Neural progenitor cell (in vitro differentiated cells): ENCODE data around the gene AQP7. TPM values are rescaled to one million over a fixed set of nuclear protein-coding genes. Genes with fewer than 3 reads are reported as not detected.

ENCODE experiments used
- DNase-seq: peaks from one replicate; pipeline ENCODE4 v3.0.0-alpha.2; 2016; ENCODE audit warnings: low spot score
- H2AFZ ChIP-seq: fragments of 200-600 bp; sonication (generic); replicated peaks from 2 replicates; pipeline ENCODE4 v1.6.1; 2016; ENCODE audit warnings: antibody characterized with exemption
- H3F3A ChIP-seq: fragments of 200-600 bp; sonication (generic); 2 replicates; pipeline ENCODE4 v1.6.1; 2016; ENCODE audit warnings: antibody characterized with exemption, low read depth
- H3K27ac ChIP-seq: fragments of 200-600 bp; sonication (generic); 2 replicates; pipeline ENCODE4 v1.5.1; 2016; ENCODE audit warnings: mild to moderate bottlenecking
- H3K27me3 ChIP-seq: fragments of 200-600 bp; sonication (generic); 2 replicates; pipeline ENCODE4 v1.6.1; 2016; ENCODE audit warnings: mild to moderate bottlenecking, moderate library complexity
- H3K36me3 ChIP-seq: fragments of 200-600 bp; sonication (generic); 2 replicates; pipeline ENCODE4 v1.5.1; 2016
- H3K4me1 ChIP-seq: fragments of 200-600 bp; sonication (generic); 2 replicates; pipeline ENCODE4 v1.6.1; 2016; ENCODE audit warnings: mixed run types
- H3K4me2 ChIP-seq: fragments of 200-600 bp; sonication (generic); 2 replicates; pipeline ENCODE4 v1.6.1; 2016
- H3K4me3 ChIP-seq: fragments of 200-600 bp; sonication (generic); 2 replicates; pipeline ENCODE4 v1.5.1; 2016
- H3K79me2 ChIP-seq: fragments of 200-600 bp; sonication (generic); 2 replicates; pipeline ENCODE4 v1.6.1; 2016; ENCODE audit warnings: low read depth
- H3K9ac ChIP-seq: fragments of 200-600 bp; sonication (generic); 2 replicates; pipeline ENCODE4 v1.6.1; 2016
- H3K9me3 ChIP-seq: fragments of 200-600 bp; sonication (generic); 2 replicates; pipeline ENCODE4 v1.5.1; 2016; ENCODE audit warnings: low read depth
- H4K20me1 ChIP-seq: fragments of 200-600 bp; sonication (generic); 2 replicates; pipeline ENCODE4 v1.6.1; 2016; ENCODE audit warnings: low read depth
- H3K27ac Mint-ChIP-seq: 3 replicates; pipeline ENCODE4 v1.8.0; 2021; ENCODE audit warnings: mixed read lengths
- H3K27me3 Mint-ChIP-seq: 2 replicates; pipeline ENCODE4 v1.8.0; 2022; ENCODE audit warnings: low read depth, mild to moderate bottlenecking, inconsistent platforms, moderate library complexity, mixed read lengths; ENCODE audit not compliant: insufficient read depth
- H3K36me3 Mint-ChIP-seq: 3 replicates; pipeline ENCODE4 v1.8.0; 2021; ENCODE audit warnings: mixed read lengths
- H3K4me1 Mint-ChIP-seq: 3 replicates; pipeline ENCODE4 v1.8.0; 2021; ENCODE audit warnings: mixed read lengths
- H3K4me3 Mint-ChIP-seq: 3 replicates; pipeline ENCODE4 v1.8.0; 2021; ENCODE audit warnings: mild to moderate bottlenecking, moderate library complexity, mixed read lengths
- H3K9me3 Mint-ChIP-seq: 3 replicates; pipeline ENCODE4 v1.8.0; 2020; ENCODE audit warnings: mixed read lengths
- CTCF ChIP-seq: fragments of 200-600 bp; sonication (generic); IDR thresholded peaks from 2 replicates; pipeline ENCODE4 v1.5.1; 2017; ENCODE audit warnings: antibody characterized with exemption, mild to moderate bottlenecking
- EZH2 ChIP-seq: fragments of 200-600 bp; sonication (generic); IDR thresholded peaks from 2 replicates; pipeline ENCODE4 v1.6.1; 2017; ENCODE audit warnings: antibody characterized with exemption, mild to moderate bottlenecking, moderate library complexity
- EZH2phosphoT487 ChIP-seq: fragments of 200-600 bp; sonication (generic); IDR thresholded peaks from 2 replicates; pipeline ENCODE4 v1.6.1; 2017; ENCODE audit warnings: antibody characterized with exemption
- small RNA-seq: library from RNA; depleted of rRNA; stranded (forward); fragments of <200 nt; gene quantifications from one replicate; pipeline ENCODE3, GENCODE V24; 2015
- total RNA-seq: library from RNA; depleted of rRNA; stranded (reverse); fragments of >200 nt; gene quantifications from 2 replicates; pipeline ENCODE4 v1.2.3, GENCODE V29; 2015; ENCODE audit warnings: low replicate concordance

Gene AQP7
- total RNA-seq, 1 donor from 2014 or later: not detected

- H2AFZ ChIP-seq: no peak overlapping the region
- peaks cover 28% of the 10 kb centered on the region for H3K36me3 ChIP-seq
- Mint-ChIP-seq H3K27ac (no peak overlapping the region), H3K27me3 (peaks cover 3% of the 10 kb centered on the region), H3K9me3 (peaks cover 26% of the 10 kb centered on the region), H3K4me3 (no peak overlapping the region), H3K36me3 (peaks cover 41% of the 10 kb centered on the region), H3K4me1 (no peaks in the 10 kb centered on the region)
- H3K4me1 ChIP-seq: no peaks in the 10 kb centered on the region
- no peaks in the 10 kb centered on the region for H3F3A ChIP-seq
- H3K27ac ChIP-seq: no peak overlapping the region
- peaks cover 8% of the 10 kb centered on the region for H3K9me3 ChIP-seq
- no peaks in the 10 kb centered on the region for H3K79me2 ChIP-seq
- H3K4me2 ChIP-seq: no peak overlapping the region
- no peak for TF ChIP-seq EZH2
- no peak for TF ChIP-seq EZH2phosphoT487
- TF ChIP-seq CTCF: no peak
- no peak for DNase-seq
- no peaks in the 10 kb centered on the region for H3K27me3 ChIP-seq
- H3K4me3 ChIP-seq: no peak overlapping the region
- no peak overlapping the region for H3K9ac ChIP-seq
- no peaks in the 10 kb centered on the region for H4K20me1 ChIP-seq
Observed at GRCh38 chr9:33341182-33341581, 61.2 kb downstream of the AQP7 start.

GRCh38 chr9:33340186-33340585, 62.2 kb downstream of the AQP7 start:
- H3K27ac Mint-ChIP-seq: no peak overlapping the region
- H3K36me3 Mint-ChIP-seq: peaks cover 42% of the 10 kb centered on the region

More at GRCh38 chr9:33340186-33340585, 62.2 kb downstream of the AQP7 start:
- no peak overlapping the region for H3K9ac ChIP-seq
- H4K20me1 ChIP-seq: no peaks in the 10 kb centered on the region
- no peaks in the 10 kb centered on the region for H3K27me3 ChIP-seq
- peaks cover 28% of the 10 kb centered on the region for H3K36me3 ChIP-seq
- H2AFZ ChIP-seq: no peak overlapping the region
- H3K79me2 ChIP-seq: no peaks in the 10 kb centered on the region
- no peak overlapping the region for H3K27ac ChIP-seq
- H3K9me3 Mint-ChIP-seq: peaks cover 26% of the 10 kb centered on the region
- no peak overlapping the region for H3K4me3 Mint-ChIP-seq
- peaks cover 8% of the 10 kb centered on the region for H3K9me3 ChIP-seq
- no peaks in the 10 kb centered on the region for H3F3A ChIP-seq
- no peaks in the 10 kb centered on the region for H3K4me1 ChIP-seq
- H3K4me1 Mint-ChIP-seq: no peaks in the 10 kb centered on the region
- peaks cover 3% of the 10 kb centered on the region for H3K27me3 Mint-ChIP-seq
- H3K4me3 ChIP-seq: no peak overlapping the region
- H3K4me2 ChIP-seq: no peak overlapping the region
- DNase-seq: no peak
- TF ChIP-seq EZH2phosphoT487 (no peak), CTCF (no peak), EZH2 (no peak)

Small RNA genes lying within 50 kb of the gene (small RNA-seq; reads per million reads assigned to genes)
- gene AL356218.2 (not detected), gene RF00019 (not detected)

Other genes with a start within 250 kb of the AQP7 start
- gene B4GALT1, start 235.2 kb downstream of the AQP7 start, total RNA-seq: 7.3 and 7.5 TPM in 2 replicates
- not detected in 2 replicates for gene SPINK4, start 162.4 kb downstream of the AQP7 start, total RNA-seq
- gene BAG1, start 137.9 kb downstream of the AQP7 start, total RNA-seq: 44.3 and 49.2 TPM in 2 replicates
- 74.9 and 135 TPM in 2 replicates for gene CHMP5, start 137.5 kb downstream of the AQP7 start, total RNA-seq
- gene NFX1, start 112.1 kb downstream of the AQP7 start, total RNA-seq: 13.0 and 14.6 TPM in 2 replicates
- 0.45 and 0.90 TPM in 2 replicates for gene AQP3, start 45.0 kb upstream of the AQP7 start, total RNA-seq
- 9.2 and 16.9 TPM in 2 replicates for gene NOL6, start 71.4 kb upstream of the AQP7 start, total RNA-seq
- gene ANKRD18B, start 121.7 kb upstream of the AQP7 start, total RNA-seq: 10.3 and 14.7 TPM in 2 replicates